Thoracic aorta (tissue), 2 donors: ENCODE measurements around the gene CASQ2. TPM values are rescaled to one million over a fixed set of nuclear protein-coding genes. Genes with fewer than 3 reads are reported as not detected.

Experiments
- ATAC-seq: fragments of 150-250 bp; one replicate; pipeline ENCODE4 v1.8.0; 2017; ENCODE audit warnings: low read depth; ENCODE audit not compliant: insufficient number of reproducible peaks, low FRiP score
- DNase-seq: peaks from one replicate; pipeline ENCODE4 v3.0.0-alpha.2; 2020; ENCODE audit warnings: low spot score
- H3K27ac ChIP-seq, 2 donors: fragments of 200-600 bp; sonication (generic); 1 replicate in 1 of 2; 2 replicates in 1 of 2; pipeline ENCODE4 v1.5.1; 2016; ENCODE audit warnings: mild to moderate bottlenecking in 2 of 2, moderate library complexity in 2 of 2
- H3K27me3 ChIP-seq: fragments of 200-600 bp; sonication (generic); replicated peaks from 2 replicates; pipeline ENCODE4 v1.6.0; 2016; ENCODE audit warnings: mild to moderate bottlenecking; ENCODE audit not compliant: insufficient read depth
- H3K36me3 ChIP-seq: fragments of 200-600 bp; sonication (generic); one replicate; pipeline ENCODE4 v1.5.1; 2016
- H3K4me1 ChIP-seq, 2 donors: fragments of 200-600 bp; sonication (generic); 1 replicate in 1 of 2; 2 replicates in 1 of 2; pipeline versions ENCODE4 v1.5.1 to v1.6.0; 2016; ENCODE audit warnings: low read depth in 2 of 2, mild to moderate bottlenecking in 1 of 2; ENCODE audit not compliant: control insufficient read depth in 1 of 2
- H3K4me3 ChIP-seq: fragments of 200-600 bp; sonication (generic); 2 replicates; pipeline ENCODE4 v1.5.1; 2016; ENCODE audit warnings: mild to moderate bottlenecking
- H3K9me3 ChIP-seq: fragments of 200-600 bp; sonication (generic); 2 replicates; pipeline ENCODE4 v1.5.1; 2016
- CTCF ChIP-seq: fragments of 200-600 bp; sonication (generic); IDR thresholded peaks from one replicate; pipeline ENCODE4 v1.5.1; 2019; ENCODE audit warnings: antibody characterized with exemption
- total RNA-seq, 2 donors: library from RNA; depleted of rRNA; stranded (reverse); fragments of >200 nt; gene quantifications; one replicate each; pipeline versions ENCODE4 v1.1.0 to v1.2.3, GENCODE V29; 2016

CASQ2 gene
- total RNA-seq, 2 donors from 2014 or later: 6.6 to 12.5 TPM

GRCh38 chr1:115672224-115673009 lies 96.1 kb downstream of the CASQ2 start:
- TF ChIP-seq CTCF: no peak
- ATAC-seq (no peak), DNase-seq (no peak)
- H3K9me3 ChIP-seq: no peaks in the 10 kb centered on the region
- no peaks in the 10 kb centered on the region for H3K27me3 ChIP-seq
- peaks cover 0 to 19% of the 10 kb centered on the region in 2 donors for H3K4me1 ChIP-seq
- no peaks in the 10 kb centered on the region for H3K36me3 ChIP-seq
- H3K27ac ChIP-seq: no peak overlapping the region
- no peak overlapping the region for H3K4me3 ChIP-seq

- H3K4me3 ChIP-seq: no peak overlapping the region
- no peaks in the 10 kb centered on the region for H3K27me3 ChIP-seq
- peaks cover 0 to 30% of the 10 kb centered on the region in 2 donors for H3K4me1 ChIP-seq
- H3K27ac ChIP-seq: no peak overlapping the region
- DNase-seq: no peak
- H3K36me3 ChIP-seq: no peaks in the 10 kb centered on the region
- TF ChIP-seq CTCF: no peak
- no peaks in the 10 kb centered on the region for H3K9me3 ChIP-seq
- ATAC-seq: no peak
Measured at GRCh38 chr1:115671176-115671934, 97.2 kb downstream of the CASQ2 start.

GRCh38 chr1:115670476-115671175 lies 97.9 kb downstream of the CASQ2 start:
- DNase-seq (no peak), ATAC-seq (no peak)
- Histone ChIP-seq H3K27ac (no peak overlapping the region), H3K4me3 (no peak overlapping the region), H3K4me1 (peaks cover 0 to 32% of the 10 kb centered on the region in 2 donors), H3K36me3 (no peaks in the 10 kb centered on the region), H3K27me3 (no peaks in the 10 kb centered on the region), H3K9me3 (no peaks in the 10 kb centered on the region)
- TF ChIP-seq CTCF: no peak

- Histone ChIP-seq H3K4me3 (no peak overlapping the region), H3K4me1 (peaks cover 0 to 32% of the 10 kb centered on the region in 2 donors), H3K9me3 (no peaks in the 10 kb centered on the region), H3K27me3 (no peaks in the 10 kb centered on the region), H3K36me3 (no peaks in the 10 kb centered on the region), H3K27ac (no peak overlapping the region)
- ATAC-seq (no peak), DNase-seq (no peak)
- no peak for TF ChIP-seq CTCF
Measured at GRCh38 chr1:115669886-115670285, 98.6 kb downstream of the CASQ2 start.
